ENCODE results near the gene SLC39A2.
"Not testable (repeated sequence)": the region's sequence is repeated elsewhere in the genome, so short reads cannot be mapped to it uniquely, and the experiment has no call there.

SLC39A2 gene

DNA sequence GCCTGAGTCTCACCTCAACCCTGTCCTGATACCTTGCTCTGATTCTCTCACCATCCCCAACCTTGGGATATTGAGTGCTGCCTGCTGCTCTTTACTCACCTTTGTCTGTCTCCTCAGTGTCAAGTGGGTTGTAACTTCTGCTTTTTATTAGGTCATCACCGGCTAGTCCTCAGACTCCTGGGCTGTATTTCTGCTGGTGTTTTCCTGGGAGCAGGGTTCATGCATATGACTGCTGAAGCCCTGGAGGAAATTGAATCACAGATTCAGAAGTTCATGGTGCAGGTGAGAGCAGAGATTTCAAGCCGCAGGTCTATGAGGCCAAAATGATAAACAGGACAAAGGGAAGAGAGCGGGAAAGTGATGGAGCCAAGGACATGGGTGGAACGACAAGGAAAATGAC lies 498 bp downstream of the SLC39A2 start:
- H3K27ac ChIP-seq, result no peak overlapping the region
- TF ChIP-seq CTCF (conservative IDR thresholded peaks at IDR 0.05) (no peak), ZFX (IDR thresholded peaks at IDR 0.05) (no peak)

GRCh38 chr14:21001218-21001617 lies 2.1 kb downstream of the SLC39A2 start:
- TF ChIP-seq ZFX (IDR thresholded peaks at IDR 0.05) (no peak), CTCF (conservative IDR thresholded peaks at IDR 0.05) (no peak)

DNA sequence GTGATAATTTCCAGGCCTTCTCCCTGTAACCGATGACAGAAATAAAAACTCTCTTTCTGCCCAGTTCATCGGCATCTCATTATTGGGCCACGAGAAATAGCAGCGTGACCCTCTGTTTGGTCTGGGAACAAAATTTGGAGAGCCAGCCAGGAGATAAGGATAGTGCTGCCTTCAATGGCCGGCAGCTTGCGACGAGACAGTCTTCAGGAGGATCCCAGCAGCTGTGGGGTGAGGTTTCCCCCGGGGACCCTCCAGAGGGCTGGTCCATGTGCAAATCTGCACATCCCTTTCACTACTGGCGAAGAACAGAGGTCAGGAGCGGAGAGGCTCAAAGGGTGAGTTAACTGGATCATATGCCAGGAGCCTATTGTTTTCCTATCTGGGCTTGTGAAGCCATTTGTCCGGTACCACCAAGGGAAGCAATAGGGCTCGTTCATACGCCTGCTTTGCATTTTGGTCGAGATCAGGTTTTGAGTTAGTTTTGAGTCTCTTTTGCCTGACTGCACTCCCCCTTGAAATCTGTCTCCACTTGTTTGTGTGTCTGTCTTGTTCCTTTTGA lies 4.8 kb downstream of the SLC39A2 start:
- no peak for TF ChIP-seq ZFX (IDR thresholded peaks at IDR 0.05)
- no peak for TF ChIP-seq CTCF (conservative IDR thresholded peaks at IDR 0.05)

More at GRCh38 chr14:21001218-21001617, 2.1 kb downstream of the SLC39A2 start:
- H3K27ac ChIP-seq, result no peak overlapping the region

DNA sequence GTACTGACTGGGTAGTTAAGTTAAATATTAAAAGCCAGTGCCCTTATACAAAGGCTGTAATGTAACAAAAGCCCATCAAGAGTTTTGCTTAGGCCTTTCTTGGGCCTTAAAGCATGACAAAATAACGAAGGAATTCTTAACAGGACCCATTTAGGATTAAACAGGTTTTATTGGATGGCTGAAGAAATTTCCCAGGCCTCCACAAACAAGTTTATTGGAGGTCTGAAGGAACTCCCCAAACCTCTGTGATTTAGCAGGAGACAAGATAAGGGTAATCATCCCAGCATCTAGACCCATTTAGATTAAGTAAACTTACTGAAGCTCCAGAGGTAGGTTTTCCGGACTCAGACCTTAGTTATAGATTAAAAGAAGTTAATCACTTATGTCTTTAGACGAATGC lies 10.6 kb downstream of the SLC39A2 start:
- H3K27ac ChIP-seq, result not testable (repeated sequence)

More for the DNA sequence above, 4.8 kb downstream of the SLC39A2 start:
- H3K27ac ChIP-seq, result no peak overlapping the region

GRCh38 chr14:21011136-21011535 lies 12.0 kb downstream of the SLC39A2 start:
- no peak overlapping the region for H3K27ac ChIP-seq
- TF ChIP-seq ZFX (IDR thresholded peaks at IDR 0.05), result no peak
- TF ChIP-seq CTCF (conservative IDR thresholded peaks at IDR 0.05), result no peak

- H3K27ac ChIP-seq, result no peak overlapping the region
- TF ChIP-seq CTCF (conservative IDR thresholded peaks at IDR 0.05) (peak; percentile 92), ZFX (IDR thresholded peaks at IDR 0.05) (no peak)
Observed at GRCh38 chr14:21014761-21015190, 15.7 kb downstream of the SLC39A2 start.

DNA sequence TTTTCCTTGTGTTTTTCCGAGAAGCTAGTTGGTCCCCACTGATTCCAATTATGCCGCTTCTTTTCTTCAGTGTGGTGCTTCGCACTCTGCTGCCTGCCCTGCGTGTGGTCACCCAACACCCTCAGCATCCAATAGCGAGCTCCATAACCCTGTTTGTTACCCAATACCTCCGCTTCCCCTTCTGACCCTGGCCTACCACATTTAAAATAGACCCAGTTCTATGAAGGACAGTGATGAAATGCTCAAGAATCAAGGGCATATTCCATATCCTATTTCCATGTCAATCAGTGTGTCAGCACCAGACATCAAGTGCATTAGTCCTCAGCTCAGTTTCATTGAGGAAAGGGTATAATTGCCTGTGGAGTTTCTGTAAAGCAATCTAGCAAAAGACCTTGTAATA lies 16.2 kb downstream of the SLC39A2 start:
- TF ChIP-seq CTCF (conservative IDR thresholded peaks at IDR 0.05) (no peak), ZFX (IDR thresholded peaks at IDR 0.05) (no peak)
- H3K27ac ChIP-seq, result no peak overlapping the region

Measured in C4-2B (cell line).